SU-DHL-6 (cell line): ENCODE measurements around the gene STAM2.

ENCODE experiments used
- EZH2phosphoT487 ChIP-seq: fragments of 200-600 bp; sonication (generic), shearing (Covaris generic); conservative IDR thresholded peaks from 2 replicates; pipeline ENCODE4 v1.6.1; 2018; ENCODE audit warnings: mild to moderate bottlenecking, antibody characterized with exemption, low read length, moderate library complexity, mixed read lengths
- TF ChIP-seq, protein P1 (sequence below): fragments of 200-600 bp; sonication (generic); IDR thresholded peaks from one replicate; pipeline ENCODE4 v1.5.1; 2017; ENCODE audit warnings: antibody characterized with exemption, mild to moderate bottlenecking, low read length, moderate library complexity; ENCODE audit not compliant: insufficient read depth, poor library complexity, severe bottlenecking

DNA sequence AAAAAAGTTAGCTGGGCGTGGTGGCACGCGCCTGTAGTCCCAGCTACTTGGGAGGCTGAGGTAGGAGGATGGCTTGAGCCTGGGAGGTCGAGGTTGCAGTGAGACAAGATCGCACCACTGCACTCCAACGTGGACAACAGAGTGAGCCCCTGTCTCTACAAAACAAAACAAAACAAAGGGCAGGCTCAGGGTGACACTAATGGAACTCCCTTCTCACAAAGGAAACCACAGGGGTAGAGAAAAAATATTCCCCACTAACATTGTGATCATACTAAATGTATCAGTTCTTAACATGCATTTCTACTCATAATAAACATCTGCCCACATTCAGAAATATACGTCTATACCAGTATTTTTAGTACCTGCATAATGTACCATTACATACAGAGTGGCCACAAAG is 21.1 kb downstream of the STAM2 start:
- TF ChIP-seq, protein P1, sequence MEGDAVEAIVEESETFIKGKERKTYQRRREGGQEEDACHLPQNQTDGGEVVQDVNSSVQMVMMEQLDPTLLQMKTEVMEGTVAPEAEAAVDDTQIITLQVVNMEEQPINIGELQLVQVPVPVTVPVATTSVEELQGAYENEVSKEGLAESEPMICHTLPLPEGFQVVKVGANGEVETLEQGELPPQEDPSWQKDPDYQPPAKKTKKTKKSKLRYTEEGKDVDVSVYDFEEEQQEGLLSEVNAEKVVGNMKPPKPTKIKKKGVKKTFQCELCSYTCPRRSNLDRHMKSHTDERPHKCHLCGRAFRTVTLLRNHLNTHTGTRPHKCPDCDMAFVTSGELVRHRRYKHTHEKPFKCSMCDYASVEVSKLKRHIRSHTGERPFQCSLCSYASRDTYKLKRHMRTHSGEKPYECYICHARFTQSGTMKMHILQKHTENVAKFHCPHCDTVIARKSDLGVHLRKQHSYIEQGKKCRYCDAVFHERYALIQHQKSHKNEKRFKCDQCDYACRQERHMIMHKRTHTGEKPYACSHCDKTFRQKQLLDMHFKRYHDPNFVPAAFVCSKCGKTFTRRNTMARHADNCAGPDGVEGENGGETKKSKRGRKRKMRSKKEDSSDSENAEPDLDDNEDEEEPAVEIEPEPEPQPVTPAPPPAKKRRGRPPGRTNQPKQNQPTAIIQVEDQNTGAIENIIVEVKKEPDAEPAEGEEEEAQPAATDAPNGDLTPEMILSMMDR: no peak
- no peak for TF ChIP-seq EZH2phosphoT487
